ENCODE results near the gene FUT3.
"Not testable (repeated sequence)": the region's sequence is repeated elsewhere in the genome, so short reads cannot be mapped to it uniquely, and the experiment has no call there.

FUT3 gene

GRCh38 chr19:5881543-5882299 lies 30.5 kb upstream of the FUT3 start:
- no peak for DNase-seq

GRCh38 chr19:5880604-5881078 lies 29.4 kb upstream of the FUT3 start:
- DNase-seq, result no peak

DNA sequence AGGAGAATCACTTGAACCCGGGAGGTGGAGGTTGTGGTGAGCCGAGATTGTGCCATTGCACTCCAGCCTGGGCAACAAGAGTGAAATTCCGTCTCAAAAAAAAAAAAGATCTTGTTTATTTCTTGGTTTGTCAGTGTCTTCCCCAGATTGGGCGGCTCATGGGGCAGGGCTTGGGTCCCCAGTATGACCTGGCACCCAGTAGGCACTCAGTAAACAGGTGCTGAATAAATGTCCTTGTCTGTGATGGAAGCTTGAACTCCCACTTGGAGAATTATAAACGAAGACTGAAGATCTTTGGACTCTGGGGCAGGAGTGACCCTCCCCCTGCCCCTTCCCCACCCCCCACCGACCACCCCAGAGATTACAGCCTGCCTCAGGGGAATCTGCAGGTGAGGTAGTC lies 28.9 kb upstream of the FUT3 start:
- no peak for DNase-seq

DNA sequence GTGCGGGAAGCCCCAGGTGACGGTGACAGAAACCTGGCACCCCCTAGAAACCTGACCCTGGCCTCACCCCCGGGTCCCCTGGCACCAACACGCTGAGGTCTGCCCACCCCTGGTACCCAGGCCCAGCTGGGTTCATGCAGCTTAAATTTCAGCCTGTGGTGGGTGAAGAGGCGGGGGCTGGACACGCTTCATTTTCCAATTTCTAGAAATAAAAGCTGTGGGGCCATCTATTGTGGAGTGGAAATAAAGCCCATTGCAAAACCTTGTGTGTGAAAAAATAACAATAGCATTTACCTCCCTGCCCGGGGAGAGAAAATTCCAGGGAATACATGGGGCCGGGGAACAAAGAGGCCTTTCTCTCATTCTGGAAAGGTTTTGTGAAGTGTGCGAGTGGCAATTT lies 26.6 kb upstream of the FUT3 start:
- no peak for DNase-seq

DNA sequence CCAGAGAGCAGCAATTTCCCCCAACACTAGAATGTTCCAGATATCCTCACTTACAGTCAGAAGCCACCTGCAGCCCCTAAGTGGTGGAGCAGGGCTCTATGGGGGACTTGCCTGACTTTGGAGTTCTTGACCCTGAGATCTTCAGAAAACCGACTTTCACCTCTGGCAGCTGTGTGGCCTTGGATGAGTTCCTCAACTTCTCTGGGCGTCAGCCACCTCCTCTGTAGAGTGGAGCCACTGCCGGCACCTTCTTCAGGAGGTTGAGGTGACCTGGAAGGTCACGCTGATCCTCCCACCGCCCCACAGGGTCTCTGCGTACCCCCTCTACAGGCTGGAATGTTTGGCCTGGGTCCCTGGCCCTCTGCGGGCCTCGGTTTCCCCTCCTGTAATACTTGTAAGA lies 26.2 kb upstream of the FUT3 start:
- no peak for DNase-seq

DNA sequence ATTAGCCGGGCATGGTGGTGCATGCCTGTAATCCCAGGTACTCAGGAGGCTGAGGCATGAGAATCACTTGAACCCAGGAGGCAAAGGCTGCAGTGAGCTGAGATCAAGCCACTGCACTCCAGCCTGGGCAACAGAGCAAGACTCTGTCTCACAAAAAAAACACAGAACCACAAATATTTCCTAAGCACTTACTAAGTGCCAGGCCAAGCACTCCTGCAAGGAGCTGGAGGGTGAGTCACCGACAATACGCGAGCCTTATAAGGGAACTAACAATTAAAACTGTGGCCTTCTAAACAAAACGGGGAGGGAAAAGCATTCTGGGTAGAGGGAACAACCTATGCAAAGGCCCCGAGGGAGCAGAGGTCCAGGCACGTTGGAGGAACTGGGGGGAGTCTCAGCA lies 23.2 kb upstream of the FUT3 start:
- not testable (repeated sequence) for DNase-seq

- no peak for DNase-seq
Measured at GRCh38 chr19:5873617-5874199, 22.5 kb upstream of the FUT3 start.

DNA sequence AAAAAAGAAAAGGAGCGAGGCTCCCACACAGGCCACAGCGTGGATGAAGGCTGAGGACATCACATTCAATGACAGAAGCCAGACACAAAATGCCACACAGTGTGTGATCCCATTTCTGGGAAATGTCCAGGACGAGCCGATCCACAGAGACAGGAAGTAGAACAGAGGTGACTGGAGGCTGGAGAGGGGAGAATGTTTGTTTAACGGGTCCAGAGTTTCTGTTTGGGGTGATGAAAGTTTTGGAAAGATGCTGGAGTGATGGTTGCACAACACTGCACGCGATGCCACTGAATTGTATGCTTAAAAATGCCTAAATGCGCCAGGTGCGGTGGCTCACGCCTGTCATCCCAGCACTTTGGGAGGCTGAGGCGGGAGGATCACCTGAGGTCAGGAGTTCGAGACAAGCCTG lies 19.7 kb upstream of the FUT3 start:
- DNase-seq, result no peak

DNA sequence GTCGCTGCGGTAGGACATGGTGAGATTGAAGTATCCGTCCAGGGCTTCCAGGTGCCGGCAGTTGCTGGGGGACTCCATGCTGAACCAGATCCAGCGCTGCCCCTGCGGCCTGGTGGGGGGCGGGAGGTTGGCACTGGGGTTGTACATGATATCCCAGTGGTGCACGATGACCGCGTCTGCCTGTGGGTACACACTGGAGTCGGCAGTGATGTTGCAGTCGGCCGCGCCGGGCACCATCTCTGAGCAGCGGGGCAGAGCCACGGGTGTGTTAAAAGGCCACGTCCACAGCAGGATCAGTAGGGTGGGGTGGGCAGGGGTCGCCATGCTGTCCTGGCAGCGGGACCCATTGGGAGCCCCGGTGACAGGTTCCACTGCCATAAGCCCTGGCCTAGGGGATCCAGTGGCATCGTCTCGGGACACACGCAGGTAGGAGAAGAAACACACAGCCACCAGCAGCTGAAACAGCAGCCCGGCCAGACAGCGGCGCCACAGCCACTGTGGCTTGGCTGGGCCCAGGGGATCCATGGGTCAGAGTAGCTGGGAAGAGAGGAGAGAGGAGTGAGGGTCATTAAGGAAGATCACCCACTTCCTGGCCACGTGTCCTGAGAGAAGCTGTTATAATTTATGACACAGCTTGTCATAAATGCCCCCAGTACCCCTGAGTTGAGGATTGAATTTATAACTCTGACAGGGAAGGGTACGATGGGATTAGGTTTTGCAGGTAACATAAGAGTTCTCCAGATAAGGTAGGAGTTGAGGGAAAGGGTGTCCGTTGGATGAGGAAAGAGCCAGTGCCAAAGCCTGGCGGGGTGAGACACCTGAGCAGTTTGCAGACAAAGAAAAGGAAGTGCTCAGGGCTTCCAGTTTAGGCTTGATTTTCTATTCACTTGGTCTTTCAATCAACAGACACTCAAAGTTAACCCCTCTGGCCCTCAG lies 16.2 kb upstream of the FUT3 start:
- DNase-seq, result no peak

GRCh38 chr19:5865772-5866171 lies 14.5 kb upstream of the FUT3 start:
- DNase-seq, result no peak

DNA sequence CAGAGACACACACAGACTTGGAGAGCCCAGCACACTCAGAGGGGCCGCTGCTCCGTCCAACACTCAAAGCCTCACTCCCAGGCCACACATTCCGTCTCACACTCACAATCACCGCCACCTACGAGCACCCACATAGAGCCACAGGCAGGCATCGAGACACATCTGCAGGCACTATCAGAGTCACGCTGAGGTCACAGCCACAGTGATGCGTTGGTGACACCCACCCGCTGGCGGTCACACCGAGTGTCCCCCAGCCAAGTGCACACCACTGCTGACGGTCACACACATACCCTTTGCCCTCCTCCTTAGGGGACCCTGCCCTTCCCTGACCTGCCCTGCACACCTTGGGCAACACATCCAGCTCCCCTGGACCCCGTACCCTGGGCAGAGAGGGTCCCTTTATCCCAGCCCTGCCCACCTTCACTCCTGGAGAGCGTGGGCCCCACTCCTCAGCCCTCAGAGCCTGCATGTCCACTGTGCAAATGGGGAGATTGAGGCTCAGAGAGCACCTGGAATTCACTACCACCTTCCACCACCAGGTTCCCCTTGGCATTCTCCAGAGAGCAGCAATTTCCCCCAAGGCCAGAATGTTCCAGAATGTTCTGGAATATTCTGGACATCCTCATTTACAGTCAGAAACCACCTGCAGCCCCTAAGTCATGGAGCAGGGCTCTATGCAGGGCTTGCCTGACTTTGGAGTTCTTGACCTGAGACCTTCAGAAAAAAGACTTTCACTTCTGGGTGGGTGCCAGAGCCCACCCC lies 13.7 kb upstream of the FUT3 start:
- no peak for DNase-seq

GRCh38 chr19:5864013-5864720 lies 12.9 kb upstream of the FUT3 start:
- no peak for DNase-seq

DNA sequence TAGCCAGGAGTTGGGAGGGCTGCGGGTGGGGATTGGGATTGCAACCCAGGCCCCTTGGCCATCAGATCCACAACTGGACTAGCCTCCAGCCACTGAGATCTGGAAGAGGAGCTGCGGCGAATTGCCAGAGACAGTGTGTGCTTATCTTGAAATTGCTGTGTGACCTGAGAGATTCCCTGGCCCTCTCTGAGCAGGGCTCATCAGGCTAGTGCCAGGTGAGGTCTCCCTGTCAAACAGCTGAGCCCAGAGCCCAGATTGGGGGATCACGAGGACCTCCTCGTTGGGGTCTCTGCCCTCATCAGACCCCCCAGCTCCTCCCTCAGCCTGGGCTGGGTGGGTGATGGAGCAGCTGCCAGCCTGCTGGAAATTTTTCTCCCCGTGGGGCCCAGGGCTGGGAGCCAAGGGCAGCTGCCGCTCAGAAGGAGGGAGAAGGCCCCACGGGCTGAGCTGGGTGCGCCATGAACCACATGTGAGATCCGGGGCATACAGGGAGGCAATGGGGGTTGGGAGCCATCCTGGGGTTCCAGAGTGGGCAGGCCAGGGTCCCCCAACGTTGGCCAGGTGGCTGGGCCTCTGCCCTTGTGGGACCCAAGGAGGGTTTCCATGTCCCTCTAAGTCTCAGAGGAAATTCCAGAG lies 11.9 kb upstream of the FUT3 start:
- DNase-seq, result no peak

GRCh38 chr19:5857203-5858081 lies 6.2 kb upstream of the FUT3 start:
- DNase-seq, result no peak

GRCh38 chr19:5855151-5855550 lies 3.9 kb upstream of the FUT3 start:
- not testable (repeated sequence) for DNase-seq

DNA sequence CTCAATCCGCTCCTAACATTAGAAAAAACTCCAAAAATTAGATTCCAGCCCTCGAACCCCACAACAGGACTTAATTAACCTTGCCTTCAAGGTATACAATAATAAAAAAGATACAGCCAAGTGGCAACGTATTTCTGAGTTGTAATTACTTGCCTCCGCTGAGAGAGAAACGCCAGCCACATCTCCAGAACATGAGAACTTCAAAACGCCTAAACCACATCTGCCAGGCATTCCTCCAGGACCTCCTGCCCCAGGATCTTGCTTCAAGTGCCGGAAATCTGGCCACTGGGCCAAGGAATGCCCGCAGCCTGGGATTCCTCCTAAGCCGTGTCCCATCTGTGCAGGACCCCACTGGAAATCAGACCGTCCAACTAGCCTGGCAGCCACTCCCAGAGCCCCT lies 2.9 kb upstream of the FUT3 start:
- not testable (repeated sequence) for DNase-seq

DNA sequence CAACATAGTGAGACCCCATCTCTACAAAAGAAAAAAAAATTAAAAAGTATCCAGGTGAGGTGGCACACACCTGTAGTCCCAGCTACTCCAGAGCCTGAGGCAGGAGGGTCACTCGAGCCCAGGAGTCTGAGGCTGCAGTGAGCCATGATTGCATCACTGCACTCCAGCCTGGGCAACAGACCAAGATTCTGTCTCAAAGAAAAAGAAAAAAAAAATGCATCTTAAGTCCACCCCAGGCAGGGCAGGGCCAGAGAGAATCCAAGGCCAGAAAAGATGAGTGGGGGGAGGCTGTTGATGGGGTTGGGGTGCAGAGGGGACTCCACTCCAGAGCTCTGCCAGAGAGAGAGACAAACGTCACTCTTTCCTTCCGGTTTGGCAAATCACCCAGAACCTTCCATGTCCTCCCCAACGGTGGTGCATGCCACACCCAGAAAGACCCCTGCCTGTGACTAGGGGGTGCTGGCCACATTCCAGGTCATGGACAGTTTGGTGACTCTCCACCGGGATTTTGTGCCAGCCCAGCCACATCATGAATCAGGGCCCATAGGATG lies 431 bp downstream of the FUT3 start:
- no peak for DNase-seq

- no peak for DNase-seq
Measured at GRCh38 chr19:5850189-5850588, 1.1 kb downstream of the FUT3 start.

GRCh38 chr19:5848621-5849020 lies 2.6 kb downstream of the FUT3 start:
- not testable (repeated sequence) for DNase-seq

DNA sequence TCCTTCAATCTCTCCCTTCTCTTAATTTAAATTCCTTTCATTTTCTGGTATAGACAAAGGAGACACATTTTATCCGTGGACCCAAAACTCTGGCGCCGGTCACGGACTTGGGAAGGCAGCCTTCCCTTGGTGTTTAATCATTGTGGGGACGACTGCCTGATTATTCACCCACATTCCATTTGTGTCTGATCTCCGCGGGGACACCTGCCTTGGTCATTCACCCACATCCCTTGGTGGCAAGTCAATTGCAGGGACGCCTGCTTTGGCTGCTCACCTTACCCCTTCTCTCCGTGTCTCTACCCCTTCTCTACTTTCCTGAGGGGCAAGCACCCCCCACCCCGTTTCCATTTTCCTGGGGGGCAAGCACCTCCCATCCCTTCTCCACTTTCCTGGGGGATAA lies 3.4 kb downstream of the FUT3 start:
- not testable (repeated sequence) for DNase-seq
